ENCODE measurements around the gene ACTN2. TPM values are rescaled to one million over a fixed set of nuclear protein-coding genes. Genes with fewer than 3 reads are reported as not detected.

The ACTN2 gene
- total and polyA plus RNA-seq, 4 donors: 0.81 to 6.6 (median 3.0) TPM

DNA sequence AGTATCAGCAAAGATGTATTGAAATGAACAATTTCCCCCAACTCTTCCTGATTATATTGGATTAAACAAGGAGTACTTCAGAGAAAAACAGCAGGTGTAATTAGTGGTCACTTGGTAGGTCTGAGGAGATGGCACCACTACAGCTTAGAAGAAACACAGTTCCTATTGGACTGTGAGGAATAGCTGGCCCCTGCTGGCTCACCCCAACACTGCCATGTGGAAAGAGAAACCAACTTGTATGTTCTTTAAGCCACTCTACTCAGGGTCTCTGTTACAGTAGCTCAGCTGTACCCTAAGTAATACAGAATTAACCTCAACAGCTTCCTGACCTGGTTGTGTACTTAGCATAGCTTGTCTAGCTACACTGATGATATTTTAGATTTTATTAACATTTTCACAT lies 82.3 kb downstream of the ACTN2 start:
- DNase-seq (no peak), ATAC-seq (ENCODE audit: insufficient read depth, low FRiP score) (no peak)
- Histone ChIP-seq H3K9ac (ENCODE audit: insufficient read depth in 1 of 2, low read length in 2 of 2) (no peak overlapping the region), H3K36me3 (ENCODE audit: control insufficient read depth in 4 of 4, insufficient read depth in 4 of 4, low read length in 4 of 4) (peaks cover 0 to 2% (median 0%) of the 10 kb centered on the region in 4 donors), H3K4me3 (no peak overlapping the region), H3K4me1 (ENCODE audit: control insufficient read depth in 5 of 5, insufficient read depth in 5 of 5, low read length in 5 of 5) (no peaks in the 10 kb centered on the region), H3K27ac (ENCODE audit: low read depth in 1 of 2, low read length in 1 of 2) (no peak overlapping the region), H3K27me3 (ENCODE audit: control insufficient read depth in 3 of 3, insufficient read depth in 3 of 3, low read length in 2 of 3) (peaks cover 0 to 2% (median 0%) of the 10 kb centered on the region in 3 donors), H3K9me3 (ENCODE audit: control insufficient read depth in 4 of 4, insufficient read depth in 3 of 4, low read length in 3 of 4) (no peaks in the 10 kb centered on the region)
- TF ChIP-seq, protein P1, sequence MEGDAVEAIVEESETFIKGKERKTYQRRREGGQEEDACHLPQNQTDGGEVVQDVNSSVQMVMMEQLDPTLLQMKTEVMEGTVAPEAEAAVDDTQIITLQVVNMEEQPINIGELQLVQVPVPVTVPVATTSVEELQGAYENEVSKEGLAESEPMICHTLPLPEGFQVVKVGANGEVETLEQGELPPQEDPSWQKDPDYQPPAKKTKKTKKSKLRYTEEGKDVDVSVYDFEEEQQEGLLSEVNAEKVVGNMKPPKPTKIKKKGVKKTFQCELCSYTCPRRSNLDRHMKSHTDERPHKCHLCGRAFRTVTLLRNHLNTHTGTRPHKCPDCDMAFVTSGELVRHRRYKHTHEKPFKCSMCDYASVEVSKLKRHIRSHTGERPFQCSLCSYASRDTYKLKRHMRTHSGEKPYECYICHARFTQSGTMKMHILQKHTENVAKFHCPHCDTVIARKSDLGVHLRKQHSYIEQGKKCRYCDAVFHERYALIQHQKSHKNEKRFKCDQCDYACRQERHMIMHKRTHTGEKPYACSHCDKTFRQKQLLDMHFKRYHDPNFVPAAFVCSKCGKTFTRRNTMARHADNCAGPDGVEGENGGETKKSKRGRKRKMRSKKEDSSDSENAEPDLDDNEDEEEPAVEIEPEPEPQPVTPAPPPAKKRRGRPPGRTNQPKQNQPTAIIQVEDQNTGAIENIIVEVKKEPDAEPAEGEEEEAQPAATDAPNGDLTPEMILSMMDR (IDR thresholded peaks at IDR 0.05; ENCODE audit: control extremely low read depth, extremely low read depth): no peak

DNA sequence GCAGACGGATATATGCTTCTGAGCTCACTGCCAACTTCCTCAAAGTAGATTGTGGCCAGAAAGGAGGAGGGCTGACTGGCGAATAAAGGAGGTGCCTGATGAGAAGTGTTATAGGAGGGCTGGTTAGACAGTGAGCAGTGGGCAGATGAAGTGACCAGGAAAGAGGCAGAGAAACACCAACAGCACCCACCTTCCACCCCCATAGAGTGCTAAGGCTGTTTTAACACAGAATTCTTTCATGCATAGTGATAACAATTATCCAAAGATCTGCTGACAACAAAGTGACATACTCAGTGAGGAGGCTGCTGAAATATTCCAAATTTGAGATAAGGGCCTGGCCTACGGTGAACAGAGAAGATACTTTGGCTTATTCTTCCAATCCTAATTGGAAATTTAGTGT lies 87.6 kb downstream of the ACTN2 start:
- Histone ChIP-seq H3K9me3 (ENCODE audit: control insufficient read depth in 4 of 4, insufficient read depth in 3 of 4, low read length in 3 of 4) (peaks cover 0 to 4% (median 0%) of the 10 kb centered on the region in 4 donors), H3K36me3 (ENCODE audit: control insufficient read depth in 4 of 4, insufficient read depth in 4 of 4, low read length in 4 of 4) (no peaks in the 10 kb centered on the region), H3K27me3 (ENCODE audit: control insufficient read depth in 3 of 3, insufficient read depth in 3 of 3, low read length in 2 of 3) (peaks cover 0 to 2% (median 0%) of the 10 kb centered on the region in 3 donors), H3K27ac (ENCODE audit: low read depth in 1 of 2, low read length in 1 of 2) (no peak overlapping the region), H3K9ac (ENCODE audit: insufficient read depth in 1 of 2, low read length in 2 of 2) (no peak overlapping the region), H3K4me3 (no peak overlapping the region), H3K4me1 (ENCODE audit: control insufficient read depth in 5 of 5, insufficient read depth in 5 of 5, low read length in 5 of 5) (no peaks in the 10 kb centered on the region)
- 60 to 71% methylated on average over 3 of the region's 3 CpGs for WGBS, 2 donors
- TF ChIP-seq, protein P1 (IDR thresholded peaks at IDR 0.05; ENCODE audit: control extremely low read depth, extremely low read depth): no peak
- DNase-seq: no peak
- ATAC-seq (ENCODE audit: insufficient read depth, low FRiP score): no peak

DNA sequence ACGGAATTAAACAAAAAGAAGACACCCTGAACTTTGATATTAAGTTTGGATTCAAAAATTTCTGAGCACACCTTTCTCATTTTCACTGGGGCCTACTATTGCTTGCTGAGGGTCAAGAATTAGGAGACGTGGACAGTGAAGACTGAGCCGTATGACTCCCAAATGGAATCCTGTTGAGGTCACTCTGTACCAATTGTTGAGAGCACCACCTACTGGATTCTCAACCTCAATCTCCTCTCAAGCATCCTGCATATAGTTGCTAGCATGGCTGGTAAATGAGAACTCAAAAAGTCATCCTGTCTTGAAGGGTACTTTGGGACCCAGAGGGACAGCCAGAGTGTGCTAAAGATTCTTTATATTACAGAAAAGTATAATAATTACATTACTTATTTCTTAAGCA lies 88.6 kb downstream of the ACTN2 start:
- no peaks in the 10 kb centered on the region for H3K36me3 ChIP-seq (ENCODE audit: control insufficient read depth in 4 of 4, insufficient read depth in 4 of 4, low read length in 4 of 4)
- H3K27me3 ChIP-seq (ENCODE audit: control insufficient read depth in 3 of 3, insufficient read depth in 3 of 3, low read length in 2 of 3): no peaks in the 10 kb centered on the region
- H3K27ac ChIP-seq (ENCODE audit: low read depth in 1 of 2, low read length in 1 of 2): no peak overlapping the region
- 54 to 64% methylated on average over 3 of the region's 3 CpGs for WGBS, 2 donors
- H3K4me3 ChIP-seq: no peak overlapping the region
- no peaks in the 10 kb centered on the region for H3K4me1 ChIP-seq (ENCODE audit: control insufficient read depth in 5 of 5, insufficient read depth in 5 of 5, low read length in 5 of 5)
- TF ChIP-seq, protein P1 (IDR thresholded peaks at IDR 0.05; ENCODE audit: control extremely low read depth, extremely low read depth): no peak
- DNase-seq: peak in 2 of 3 donors; percentile 37 to 55
- H3K9me3 ChIP-seq (ENCODE audit: control insufficient read depth in 4 of 4, insufficient read depth in 3 of 4, low read length in 3 of 4): peaks cover 0 to 6% (median 3%) of the 10 kb centered on the region in 4 donors
- no peak for ATAC-seq (ENCODE audit: insufficient read depth, low FRiP score)
- no peak overlapping the region for H3K9ac ChIP-seq (ENCODE audit: insufficient read depth in 1 of 2, low read length in 2 of 2)

DNA sequence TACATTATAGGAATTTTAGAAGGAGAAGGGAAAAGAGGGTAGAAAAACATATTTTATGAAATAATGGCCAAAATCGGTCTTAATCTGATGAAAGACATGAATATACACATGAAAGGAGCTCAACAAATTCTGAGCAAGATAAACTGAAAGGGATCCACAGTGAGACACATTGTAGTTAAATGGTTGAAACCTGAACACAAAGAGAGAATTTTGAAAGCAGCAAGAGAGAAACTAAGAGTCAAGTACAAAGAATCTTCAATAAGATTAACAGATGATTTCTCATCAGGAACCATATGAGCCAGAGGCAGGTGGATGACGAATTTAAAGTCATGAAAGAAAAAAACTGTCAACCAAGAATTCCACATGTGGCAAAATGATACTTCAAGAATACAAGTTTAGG lies 93.0 kb downstream of the ACTN2 start:
- Histone ChIP-seq H3K27me3 (ENCODE audit: control insufficient read depth in 3 of 3, insufficient read depth in 3 of 3, low read length in 2 of 3) (no peaks in the 10 kb centered on the region), H3K9ac (ENCODE audit: insufficient read depth in 1 of 2, low read length in 2 of 2) (no peak overlapping the region), H3K9me3 (ENCODE audit: control insufficient read depth in 4 of 4, insufficient read depth in 3 of 4, low read length in 3 of 4) (peaks cover 0 to 6% (median 3%) of the 10 kb centered on the region in 4 donors), H3K36me3 (ENCODE audit: control insufficient read depth in 4 of 4, insufficient read depth in 4 of 4, low read length in 4 of 4) (no peaks in the 10 kb centered on the region), H3K4me1 (ENCODE audit: control insufficient read depth in 5 of 5, insufficient read depth in 5 of 5, low read length in 5 of 5) (no peaks in the 10 kb centered on the region), H3K27ac (ENCODE audit: low read depth in 1 of 2, low read length in 1 of 2) (no peak overlapping the region), H3K4me3 (no peak overlapping the region)
- TF ChIP-seq, protein P1 (IDR thresholded peaks at IDR 0.05; ENCODE audit: control extremely low read depth, extremely low read depth): no peak
- no peak for DNase-seq
- no peak for ATAC-seq (ENCODE audit: insufficient read depth, low FRiP score)
- WGBS, 2 donors: 86 to 92% methylated on average over 2 of the region's 2 CpGs
